ENCODE measurements around the gene TRERF1.
"Not testable (repeated sequence)": the region's sequence is repeated elsewhere in the genome, so short reads cannot be mapped to it uniquely, and the experiment has no call there.

Gene TRERF1

DNA sequence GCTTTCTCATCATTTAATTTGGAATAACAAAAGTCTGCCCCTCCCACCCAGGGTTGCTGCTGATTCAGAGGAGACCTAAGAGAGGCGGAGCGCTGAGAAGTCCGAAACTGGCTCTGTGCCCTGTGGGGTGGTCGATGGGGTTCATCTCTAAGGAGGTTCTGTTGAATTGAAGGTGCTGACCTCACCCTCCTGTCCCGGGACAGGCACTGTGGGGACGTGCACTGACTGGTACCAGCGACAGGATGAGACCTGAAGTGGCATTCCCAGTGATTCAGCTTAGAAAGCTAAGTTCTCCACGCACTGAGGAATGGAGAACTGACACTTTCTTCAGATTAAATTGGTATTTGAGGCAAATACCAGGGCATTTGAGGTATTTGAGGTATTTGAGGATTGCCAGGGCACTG lies 258.2 kb downstream of the TRERF1 start:
- Histone ChIP-seq H3K9ac (ENCODE audit: low read depth in 1 of 2, low read length in 2 of 2) (no peak overlapping the region), H3K9me3 (ENCODE audit: control insufficient read depth in 2 of 2, low read length in 2 of 2) (no peaks in the 10 kb centered on the region), H3K27me3 (ENCODE audit: control insufficient read depth in 2 of 2, insufficient read depth in 2 of 2, low read length in 2 of 2) (no peaks in the 10 kb centered on the region), H3K4me1 (ENCODE audit: control insufficient read depth in 2 of 2, insufficient read depth in 2 of 2, low read length in 2 of 2) (no peaks in the 10 kb centered on the region), H3K36me3 (ENCODE audit: control insufficient read depth in 2 of 2, insufficient read depth in 2 of 2, low read length in 2 of 2) (no peaks in the 10 kb centered on the region), H3K27ac (ENCODE audit: low read depth in 2 of 2, low read length in 2 of 2) (no peak overlapping the region), H3K4me3 (ENCODE audit: low read length in 2 of 2) (no peak overlapping the region)

DNA sequence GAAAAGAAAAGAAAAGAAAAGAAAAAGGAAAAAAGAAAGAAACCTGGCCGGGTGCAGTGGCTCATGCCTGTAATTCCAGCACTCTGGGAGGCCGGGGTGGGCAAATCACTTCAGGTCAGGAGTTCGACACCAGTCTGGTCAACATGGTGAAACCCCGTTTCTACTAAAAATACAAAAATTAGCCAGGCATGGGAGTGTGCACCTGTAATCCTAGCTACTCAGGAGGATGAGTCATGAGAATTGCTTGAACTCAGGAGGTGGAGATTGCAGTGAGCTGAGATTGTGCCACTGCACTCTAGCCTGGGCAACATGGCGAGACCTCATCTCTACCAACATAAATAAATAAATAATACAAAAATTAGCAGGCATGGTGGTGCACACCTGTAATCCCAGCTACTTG lies 259.3 kb downstream of the TRERF1 start:
- H3K9ac ChIP-seq (ENCODE audit: low read depth in 1 of 2, low read length in 2 of 2); H3K36me3 ChIP-seq (ENCODE audit: control insufficient read depth in 2 of 2, insufficient read depth in 2 of 2, low read length in 2 of 2); H3K4me1 ChIP-seq (ENCODE audit: control insufficient read depth in 2 of 2, insufficient read depth in 2 of 2, low read length in 2 of 2); H3K9me3 ChIP-seq (ENCODE audit: control insufficient read depth in 2 of 2, low read length in 2 of 2); H3K27ac ChIP-seq (ENCODE audit: low read depth in 2 of 2, low read length in 2 of 2); H3K4me3 ChIP-seq (ENCODE audit: low read length in 2 of 2); H3K27me3 ChIP-seq (ENCODE audit: control insufficient read depth in 2 of 2, insufficient read depth in 2 of 2, low read length in 2 of 2): not testable (repeated sequence)

DNA sequence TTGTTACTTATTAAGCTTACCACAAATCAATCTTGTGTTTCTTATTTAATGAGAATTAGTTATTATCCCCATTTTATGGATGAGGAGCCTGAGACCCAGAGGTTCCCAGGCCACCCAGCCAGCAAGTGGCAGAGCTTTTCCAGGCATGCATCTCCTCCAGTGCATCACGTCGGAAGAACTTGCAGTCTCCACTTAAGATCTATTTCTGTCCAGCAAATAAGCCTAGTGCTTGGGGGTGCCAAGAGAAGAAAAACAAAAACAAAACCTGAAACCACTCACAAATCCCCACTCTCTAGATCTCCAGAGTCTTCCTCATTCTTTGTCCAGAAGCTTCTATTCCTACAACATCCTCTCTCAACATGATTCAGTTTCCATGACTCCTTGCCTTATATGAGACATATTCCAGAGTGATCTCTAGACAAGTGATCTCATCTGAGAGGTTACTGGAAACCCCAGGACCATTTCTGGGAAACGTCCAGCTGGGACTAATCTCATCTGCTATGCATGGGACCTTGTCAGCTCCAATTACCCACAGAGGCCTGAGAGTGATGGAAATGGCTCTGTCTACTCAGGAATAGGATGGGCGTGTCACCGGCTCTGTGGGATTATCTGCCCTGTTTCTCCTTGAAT lies 261.1 kb downstream of the TRERF1 start:
- no peaks in the 10 kb centered on the region for H3K36me3 ChIP-seq (ENCODE audit: control insufficient read depth in 2 of 2, insufficient read depth in 2 of 2, low read length in 2 of 2)
- H3K4me1 ChIP-seq (ENCODE audit: control insufficient read depth in 2 of 2, insufficient read depth in 2 of 2, low read length in 2 of 2): no peaks in the 10 kb centered on the region
- no peak overlapping the region for H3K9ac ChIP-seq (ENCODE audit: low read depth in 1 of 2, low read length in 2 of 2)
- no peaks in the 10 kb centered on the region for H3K9me3 ChIP-seq (ENCODE audit: control insufficient read depth in 2 of 2, low read length in 2 of 2)
- H3K27me3 ChIP-seq (ENCODE audit: control insufficient read depth in 2 of 2, insufficient read depth in 2 of 2, low read length in 2 of 2): no peaks in the 10 kb centered on the region
- H3K27ac ChIP-seq (ENCODE audit: low read depth in 2 of 2, low read length in 2 of 2): no peak overlapping the region
- no peak overlapping the region for H3K4me3 ChIP-seq (ENCODE audit: low read length in 2 of 2)

DNA sequence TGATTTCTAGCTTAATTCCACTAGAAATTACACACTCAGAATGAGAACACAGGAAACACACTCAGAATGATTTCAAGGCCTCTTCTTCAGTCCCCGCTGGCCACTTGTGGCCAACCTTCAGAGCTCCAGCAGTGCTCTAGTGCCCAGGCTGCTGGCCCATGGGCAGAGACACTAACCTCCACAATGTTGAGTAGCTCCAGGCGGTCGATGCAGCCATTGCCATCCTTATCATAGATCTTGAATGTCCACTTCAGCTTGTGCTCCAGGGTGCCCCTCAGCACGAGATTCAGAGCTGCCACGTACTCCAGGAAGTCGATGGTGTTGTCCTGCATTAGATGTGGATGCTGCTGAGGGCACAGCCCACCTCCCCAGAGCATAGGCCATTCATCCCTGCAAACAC lies 263.3 kb downstream of the TRERF1 start:
- Histone ChIP-seq H3K27ac (ENCODE audit: low read depth in 2 of 2, low read length in 2 of 2) (no peak overlapping the region), H3K27me3 (ENCODE audit: control insufficient read depth in 2 of 2, insufficient read depth in 2 of 2, low read length in 2 of 2) (peaks cover 0 to 3% of the 10 kb centered on the region in 2 donors), H3K4me3 (ENCODE audit: low read length in 2 of 2) (no peak overlapping the region), H3K9me3 (ENCODE audit: control insufficient read depth in 2 of 2, low read length in 2 of 2) (no peaks in the 10 kb centered on the region), H3K9ac (ENCODE audit: low read depth in 1 of 2, low read length in 2 of 2) (no peak overlapping the region), H3K4me1 (ENCODE audit: control insufficient read depth in 2 of 2, insufficient read depth in 2 of 2, low read length in 2 of 2) (no peaks in the 10 kb centered on the region), H3K36me3 (ENCODE audit: control insufficient read depth in 2 of 2, insufficient read depth in 2 of 2, low read length in 2 of 2) (no peaks in the 10 kb centered on the region)

DNA sequence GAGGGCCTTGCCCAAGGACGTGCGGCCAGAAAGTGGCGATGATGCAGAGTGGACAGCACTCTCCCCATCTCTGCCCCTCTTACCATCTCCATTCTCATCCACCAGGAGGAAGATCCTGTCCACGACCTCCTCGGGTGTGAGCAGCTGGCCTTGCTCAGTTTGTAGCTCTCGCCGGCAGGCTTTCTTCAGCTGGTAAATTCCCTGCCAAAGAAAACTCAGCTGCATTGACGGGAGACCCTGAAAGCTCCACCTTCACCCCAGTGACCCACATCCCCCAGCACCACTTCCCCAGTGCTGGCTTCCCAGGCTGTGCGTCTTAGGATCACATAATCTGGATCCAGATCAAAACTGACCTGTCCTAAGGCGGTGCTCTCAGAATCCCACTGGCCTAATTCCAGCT lies 266.1 kb downstream of the TRERF1 start:
- no peak overlapping the region for H3K4me3 ChIP-seq (ENCODE audit: low read length in 2 of 2)
- no peaks in the 10 kb centered on the region for H3K9me3 ChIP-seq (ENCODE audit: control insufficient read depth in 2 of 2, low read length in 2 of 2)
- no peak overlapping the region for H3K9ac ChIP-seq (ENCODE audit: low read depth in 1 of 2, low read length in 2 of 2)

DNA sequence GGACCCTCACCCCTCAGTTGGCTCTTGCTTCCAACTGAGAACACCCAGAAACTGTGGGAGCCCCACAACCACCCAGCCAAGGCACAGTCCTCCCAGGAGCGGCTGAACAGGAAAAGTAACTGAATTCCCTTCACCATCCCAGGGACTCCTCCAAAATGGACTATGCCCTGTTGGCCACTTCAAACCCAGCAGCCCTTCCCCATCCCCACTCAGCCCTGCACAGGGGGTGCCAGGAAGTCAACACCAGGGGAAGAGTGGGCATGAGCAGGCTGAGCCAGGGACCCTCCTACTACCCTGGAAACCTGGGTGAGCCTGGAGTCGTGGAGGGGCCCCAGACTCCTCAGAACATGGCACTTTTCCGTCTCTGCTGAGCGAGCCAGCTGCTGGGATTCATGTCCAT lies 267.3 kb downstream of the TRERF1 start:
- H3K4me3 ChIP-seq (ENCODE audit: low read length in 2 of 2): no peak overlapping the region
- peaks cover 0 to 3% of the 10 kb centered on the region in 2 donors for H3K4me1 ChIP-seq (ENCODE audit: control insufficient read depth in 2 of 2, insufficient read depth in 2 of 2, low read length in 2 of 2)
- no peak overlapping the region for H3K27ac ChIP-seq (ENCODE audit: low read depth in 2 of 2, low read length in 2 of 2)
- peaks cover 0 to 3% of the 10 kb centered on the region in 2 donors for H3K27me3 ChIP-seq (ENCODE audit: control insufficient read depth in 2 of 2, insufficient read depth in 2 of 2, low read length in 2 of 2)
- H3K36me3 ChIP-seq (ENCODE audit: control insufficient read depth in 2 of 2, insufficient read depth in 2 of 2, low read length in 2 of 2): no peaks in the 10 kb centered on the region
- no peaks in the 10 kb centered on the region for H3K9me3 ChIP-seq (ENCODE audit: control insufficient read depth in 2 of 2, low read length in 2 of 2)
- H3K9ac ChIP-seq (ENCODE audit: low read depth in 1 of 2, low read length in 2 of 2): no peak overlapping the region

More for the DNA sequence above, 266.1 kb downstream of the TRERF1 start:
- peaks cover 0 to 3% of the 10 kb centered on the region in 2 donors for H3K4me1 ChIP-seq (ENCODE audit: control insufficient read depth in 2 of 2, insufficient read depth in 2 of 2, low read length in 2 of 2)
- peaks cover 0 to 3% of the 10 kb centered on the region in 2 donors for H3K27me3 ChIP-seq (ENCODE audit: control insufficient read depth in 2 of 2, insufficient read depth in 2 of 2, low read length in 2 of 2)
- no peak overlapping the region for H3K27ac ChIP-seq (ENCODE audit: low read depth in 2 of 2, low read length in 2 of 2)
- no peaks in the 10 kb centered on the region for H3K36me3 ChIP-seq (ENCODE audit: control insufficient read depth in 2 of 2, insufficient read depth in 2 of 2, low read length in 2 of 2)

DNA sequence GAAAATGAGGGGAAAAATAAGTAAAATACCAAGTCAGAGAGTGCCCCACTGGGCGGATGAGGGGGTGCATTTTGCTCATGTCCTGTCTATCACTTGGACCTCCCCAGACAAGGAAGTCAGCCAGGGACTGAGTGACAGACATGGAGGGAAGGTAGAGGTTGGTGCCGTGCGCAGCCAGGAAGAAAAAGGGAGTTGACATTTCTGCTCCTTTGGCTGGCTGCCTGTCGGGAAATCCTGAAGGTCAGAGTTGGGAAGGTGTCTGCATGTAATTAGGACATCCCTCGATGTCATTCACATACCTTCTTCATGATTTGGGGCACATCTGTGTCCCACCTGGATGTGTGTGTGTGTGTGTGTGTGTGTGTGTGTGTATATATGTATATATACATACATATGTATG lies 269.6 kb downstream of the TRERF1 start:
- Histone ChIP-seq H3K27me3 (ENCODE audit: control insufficient read depth in 2 of 2, insufficient read depth in 2 of 2, low read length in 2 of 2) (peaks cover 0 to 3% of the 10 kb centered on the region in 2 donors), H3K27ac (ENCODE audit: low read depth in 2 of 2, low read length in 2 of 2) (no peak overlapping the region), H3K36me3 (ENCODE audit: control insufficient read depth in 2 of 2, insufficient read depth in 2 of 2, low read length in 2 of 2) (no peaks in the 10 kb centered on the region), H3K9me3 (ENCODE audit: control insufficient read depth in 2 of 2, low read length in 2 of 2) (no peaks in the 10 kb centered on the region), H3K4me3 (ENCODE audit: low read length in 2 of 2) (no peak overlapping the region), H3K9ac (ENCODE audit: low read depth in 1 of 2, low read length in 2 of 2) (no peak overlapping the region), H3K4me1 (ENCODE audit: control insufficient read depth in 2 of 2, insufficient read depth in 2 of 2, low read length in 2 of 2) (peaks cover 0 to 3% of the 10 kb centered on the region in 2 donors)

DNA sequence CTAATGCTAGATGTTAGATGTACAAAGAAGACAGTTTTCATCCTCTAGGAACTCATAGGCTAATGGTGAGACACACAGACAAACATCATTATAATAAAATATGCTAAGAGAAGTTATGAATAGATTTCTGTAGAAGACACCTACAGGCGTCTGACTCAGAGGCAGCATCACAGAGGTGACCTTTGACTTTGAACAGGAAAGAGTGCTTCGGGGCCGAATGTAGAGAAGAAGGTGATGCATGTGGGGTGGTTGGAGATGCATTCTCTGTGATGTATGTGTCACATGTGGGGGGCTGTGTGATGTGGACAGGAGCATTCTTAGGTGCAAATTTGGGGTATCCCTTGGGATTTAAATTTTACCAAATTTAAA lies 271.8 kb downstream of the TRERF1 start:
- H3K4me3 ChIP-seq (ENCODE audit: low read length in 2 of 2): no peak overlapping the region
- no peaks in the 10 kb centered on the region for H3K9me3 ChIP-seq (ENCODE audit: control insufficient read depth in 2 of 2, low read length in 2 of 2)
- no peak overlapping the region for H3K9ac ChIP-seq (ENCODE audit: low read depth in 1 of 2, low read length in 2 of 2)
- no peaks in the 10 kb centered on the region for H3K36me3 ChIP-seq (ENCODE audit: control insufficient read depth in 2 of 2, insufficient read depth in 2 of 2, low read length in 2 of 2)
- peaks cover 0 to 3% of the 10 kb centered on the region in 2 donors for H3K4me1 ChIP-seq (ENCODE audit: control insufficient read depth in 2 of 2, insufficient read depth in 2 of 2, low read length in 2 of 2)
- H3K27me3 ChIP-seq (ENCODE audit: control insufficient read depth in 2 of 2, insufficient read depth in 2 of 2, low read length in 2 of 2): no peaks in the 10 kb centered on the region
- H3K27ac ChIP-seq (ENCODE audit: low read depth in 2 of 2, low read length in 2 of 2): no peak overlapping the region

DNA sequence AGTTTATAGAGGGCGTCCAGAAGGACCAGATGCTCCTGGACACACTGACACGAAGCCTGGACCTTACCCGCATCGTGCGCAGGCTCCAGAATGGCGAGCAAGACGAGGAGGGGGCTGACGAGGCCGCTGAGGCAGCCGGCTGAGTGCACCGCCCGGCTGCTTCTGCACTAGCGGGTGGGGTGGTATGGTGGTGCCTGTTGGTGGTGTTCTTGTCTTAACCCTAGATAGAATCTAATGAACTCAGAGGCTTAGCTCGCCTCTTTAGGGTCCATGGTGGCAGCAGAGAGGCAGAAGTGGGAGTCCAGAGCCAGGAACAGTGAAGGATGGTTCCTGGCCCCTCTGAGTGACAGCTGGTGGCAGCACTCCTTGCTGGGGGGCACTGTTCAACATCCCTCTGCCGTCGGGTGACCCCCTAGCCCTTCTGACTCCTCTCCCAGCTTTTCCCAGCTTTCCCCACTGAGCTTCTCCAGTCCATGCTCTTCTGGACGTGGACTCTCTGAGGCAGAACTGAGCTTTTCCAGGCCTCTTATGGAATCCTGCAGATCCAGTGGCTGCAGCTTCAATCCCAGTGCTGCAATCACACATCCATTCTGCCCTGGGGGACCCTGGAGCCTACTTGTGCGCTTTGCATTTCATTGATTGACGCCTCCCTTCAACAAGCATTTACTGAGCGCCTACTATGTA lies 272.3 kb downstream of the TRERF1 start:
- H3K4me3 ChIP-seq (ENCODE audit: low read length in 2 of 2): no peak overlapping the region
- H3K4me1 ChIP-seq (ENCODE audit: control insufficient read depth in 2 of 2, insufficient read depth in 2 of 2, low read length in 2 of 2): peaks cover 0 to 3% of the 10 kb centered on the region in 2 donors
- no peak overlapping the region for H3K27ac ChIP-seq (ENCODE audit: low read depth in 2 of 2, low read length in 2 of 2)
- no peaks in the 10 kb centered on the region for H3K27me3 ChIP-seq (ENCODE audit: control insufficient read depth in 2 of 2, insufficient read depth in 2 of 2, low read length in 2 of 2)
- H3K9me3 ChIP-seq (ENCODE audit: control insufficient read depth in 2 of 2, low read length in 2 of 2): no peaks in the 10 kb centered on the region
- no peak overlapping the region for H3K9ac ChIP-seq (ENCODE audit: low read depth in 1 of 2, low read length in 2 of 2)
- H3K36me3 ChIP-seq (ENCODE audit: control insufficient read depth in 2 of 2, insufficient read depth in 2 of 2, low read length in 2 of 2): no peaks in the 10 kb centered on the region

DNA sequence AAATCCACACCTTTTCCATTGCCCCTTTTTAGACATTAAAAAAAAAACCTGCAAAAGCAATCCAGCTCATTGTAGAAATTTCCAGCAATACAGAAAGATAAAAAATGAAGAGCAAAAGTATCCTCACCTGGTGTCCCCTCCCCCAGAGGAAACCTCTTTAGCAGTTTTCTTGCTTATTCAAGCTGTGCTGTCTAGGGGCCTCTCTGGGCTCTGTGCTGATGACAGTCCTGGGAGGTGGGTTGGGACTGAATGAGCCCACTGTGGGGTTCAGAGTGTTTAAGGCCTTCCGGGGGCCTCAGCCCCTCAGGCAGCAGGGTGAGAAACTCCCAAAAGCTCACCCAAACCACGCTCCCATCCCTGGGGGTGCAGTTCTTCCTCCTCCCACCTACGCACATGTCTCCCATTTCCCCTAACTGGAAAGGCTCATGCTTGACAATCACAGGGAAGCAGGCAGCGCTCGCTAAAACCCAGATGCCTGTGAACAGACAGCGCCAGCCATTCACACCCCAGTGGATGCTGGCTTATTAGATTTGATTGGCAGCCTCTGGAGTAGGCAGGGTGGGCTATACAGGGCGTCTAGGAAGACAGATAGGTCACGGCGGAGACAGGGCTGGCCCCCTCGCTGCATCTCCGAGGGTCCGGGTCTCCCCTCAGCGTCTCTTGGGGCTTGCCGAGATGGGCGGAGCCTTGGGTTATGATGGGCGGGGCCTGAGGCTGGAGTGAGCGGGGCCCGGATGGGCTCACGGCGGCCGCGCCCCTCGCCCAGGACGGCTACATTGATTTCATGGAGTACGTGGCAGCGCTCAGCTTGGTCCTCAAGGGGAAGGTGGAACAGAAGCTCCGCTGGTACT lies 274.0 kb downstream of the TRERF1 start:
- peaks cover 0 to 3% of the 10 kb centered on the region in 2 donors for H3K4me1 ChIP-seq (ENCODE audit: control insufficient read depth in 2 of 2, insufficient read depth in 2 of 2, low read length in 2 of 2)
- H3K27ac ChIP-seq (ENCODE audit: low read depth in 2 of 2, low read length in 2 of 2): no peak overlapping the region
- no peaks in the 10 kb centered on the region for H3K36me3 ChIP-seq (ENCODE audit: control insufficient read depth in 2 of 2, insufficient read depth in 2 of 2, low read length in 2 of 2)
- H3K9me3 ChIP-seq (ENCODE audit: control insufficient read depth in 2 of 2, low read length in 2 of 2): no peaks in the 10 kb centered on the region
- no peak overlapping the region for H3K9ac ChIP-seq (ENCODE audit: low read depth in 1 of 2, low read length in 2 of 2)
- H3K4me3 ChIP-seq (ENCODE audit: low read length in 2 of 2): no peak overlapping the region
- H3K27me3 ChIP-seq (ENCODE audit: control insufficient read depth in 2 of 2, insufficient read depth in 2 of 2, low read length in 2 of 2): no peaks in the 10 kb centered on the region
